Astrocyte (in vitro differentiated cells and primary cell): ENCODE measurements around the gene NRP1. TPM values are rescaled to one million over a fixed set of nuclear protein-coding genes. Genes with fewer than 3 reads are reported as not detected.
A peak's percentile ranks its signal among the peaks of the same experiment; 100 is the strongest.

ENCODE experiments used
- DNase-seq: peaks from one replicate; pipeline ENCODE4 v3.0.0-alpha.2; 2010; ENCODE audit warnings: low read depth
- FAIRE-seq: peaks from 2 replicates; lab custom pipeline; 2011; peaks lifted over from hg19 to GRCh38; lab: Jason Lieb, UNC
- H2AFZ ChIP-seq: 2 replicates; pipeline ENCODE4 v1.6.0; 2012; ENCODE audit warnings: low read depth, low read length, inconsistent platforms
- H3K27ac ChIP-seq: 2 replicates; pipeline ENCODE4 v1.5.1; 2011; ENCODE audit warnings: low read depth, low read length, inconsistent platforms
- H3K27me3 ChIP-seq: 2 replicates; pipeline ENCODE4 v1.6.0; 2011; ENCODE audit warnings: low read length, inconsistent platforms; ENCODE audit not compliant: insufficient read depth
- H3K36me3 ChIP-seq: 2 replicates; pipeline ENCODE4 v1.5.1; 2011; ENCODE audit warnings: low read length, inconsistent platforms; ENCODE audit not compliant: insufficient read depth
- H3K4me1 ChIP-seq: 2 replicates; pipeline ENCODE4 v1.5.1; 2011; ENCODE audit warnings: low read length, inconsistent platforms; ENCODE audit not compliant: insufficient read depth
- H3K4me2 ChIP-seq: 2 replicates; pipeline ENCODE4 v1.6.0; 2012; ENCODE audit warnings: low read length, inconsistent platforms
- H3K4me3 ChIP-seq: 2 replicates; pipeline ENCODE4 v1.5.1; 2011; ENCODE audit warnings: low read depth, mild to moderate bottlenecking, low read length, inconsistent platforms; ENCODE audit not compliant: insufficient read depth
- H3K79me2 ChIP-seq: 2 replicates; pipeline ENCODE4 v1.6.0; 2012; ENCODE audit warnings: mild to moderate bottlenecking, low read length, inconsistent platforms; ENCODE audit not compliant: insufficient read depth
- H3K9ac ChIP-seq: 2 replicates; pipeline ENCODE4 v1.6.0; 2012; ENCODE audit warnings: mild to moderate bottlenecking, low read length, inconsistent platforms
- H3K9me3 ChIP-seq: 2 replicates; pipeline ENCODE4 v1.5.1; 2012; ENCODE audit warnings: low read depth, mild to moderate bottlenecking, low read length, inconsistent platforms; ENCODE audit not compliant: insufficient read depth
- H4K20me1 ChIP-seq: 2 replicates; pipeline ENCODE4 v1.6.0; 2012; ENCODE audit warnings: low read length, inconsistent platforms; ENCODE audit not compliant: insufficient read depth
- H3K27ac Mint-ChIP-seq: one replicate; pipeline ENCODE4 v1.8.0; 2021; ENCODE audit warnings: mild to moderate bottlenecking, mixed read lengths; ENCODE audit not compliant: unreplicated experiment
- H3K27me3 Mint-ChIP-seq: one replicate; pipeline ENCODE4 v1.8.0; 2021; ENCODE audit warnings: low read depth, mixed read lengths; ENCODE audit not compliant: unreplicated experiment
- H3K36me3 Mint-ChIP-seq: one replicate; pipeline ENCODE4 v1.8.0; 2021; ENCODE audit warnings: low read depth, mixed read lengths; ENCODE audit not compliant: unreplicated experiment
- H3K4me1 Mint-ChIP-seq: one replicate; pipeline ENCODE4 v1.8.0; 2021; ENCODE audit warnings: low read depth, mixed read lengths; ENCODE audit not compliant: unreplicated experiment
- H3K4me3 Mint-ChIP-seq: one replicate; pipeline ENCODE4 v1.8.0; 2021; ENCODE audit warnings: mild to moderate bottlenecking, moderate library complexity, mixed read lengths; ENCODE audit not compliant: unreplicated experiment
- H3K9me3 Mint-ChIP-seq: one replicate; pipeline ENCODE4 v1.8.0; 2021; ENCODE audit warnings: mild to moderate bottlenecking, mixed read lengths; ENCODE audit not compliant: unreplicated experiment
- EZH2 ChIP-seq: IDR thresholded peaks from 2 replicates; pipeline ENCODE4 v1.6.1; 2012; ENCODE audit warnings: mild to moderate bottlenecking, low read length, inconsistent platforms; ENCODE audit not compliant: insufficient read depth
- total RNA-seq: library from RNA; stranded (reverse); gene quantifications from 2 replicates; pipeline ENCODE4 v1.2.1, GENCODE V29; 2021
- TF ChIP-seq, protein P1 (sequence below): IDR thresholded peaks from 2 replicates; pipeline ENCODE4 v1.5.1; 2011; ENCODE audit warnings: low read depth, mild to moderate bottlenecking, inconsistent platforms, low read length, moderate library complexity; ENCODE audit not compliant: insufficient read depth

NRP1 gene
- total RNA-seq, 1 donor from 2014 or later, result 59.4 TPM

- H3K4me3 Mint-ChIP-seq, result no peak overlapping the region
- H3K9ac ChIP-seq, result peak overlapping the region; percentile 39
- no peaks in the 10 kb centered on the region for H3K9me3 ChIP-seq
- H3K4me1 Mint-ChIP-seq, result peaks cover 68% of the 10 kb centered on the region
- H3K4me3 ChIP-seq, result no peak overlapping the region
- TF ChIP-seq, protein P1, sequence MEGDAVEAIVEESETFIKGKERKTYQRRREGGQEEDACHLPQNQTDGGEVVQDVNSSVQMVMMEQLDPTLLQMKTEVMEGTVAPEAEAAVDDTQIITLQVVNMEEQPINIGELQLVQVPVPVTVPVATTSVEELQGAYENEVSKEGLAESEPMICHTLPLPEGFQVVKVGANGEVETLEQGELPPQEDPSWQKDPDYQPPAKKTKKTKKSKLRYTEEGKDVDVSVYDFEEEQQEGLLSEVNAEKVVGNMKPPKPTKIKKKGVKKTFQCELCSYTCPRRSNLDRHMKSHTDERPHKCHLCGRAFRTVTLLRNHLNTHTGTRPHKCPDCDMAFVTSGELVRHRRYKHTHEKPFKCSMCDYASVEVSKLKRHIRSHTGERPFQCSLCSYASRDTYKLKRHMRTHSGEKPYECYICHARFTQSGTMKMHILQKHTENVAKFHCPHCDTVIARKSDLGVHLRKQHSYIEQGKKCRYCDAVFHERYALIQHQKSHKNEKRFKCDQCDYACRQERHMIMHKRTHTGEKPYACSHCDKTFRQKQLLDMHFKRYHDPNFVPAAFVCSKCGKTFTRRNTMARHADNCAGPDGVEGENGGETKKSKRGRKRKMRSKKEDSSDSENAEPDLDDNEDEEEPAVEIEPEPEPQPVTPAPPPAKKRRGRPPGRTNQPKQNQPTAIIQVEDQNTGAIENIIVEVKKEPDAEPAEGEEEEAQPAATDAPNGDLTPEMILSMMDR, result no peak
- TF ChIP-seq EZH2, result no peak
- H2AFZ ChIP-seq, result no peak overlapping the region
- DNase-seq (peak; percentile 32), FAIRE-seq (no peak)
- H3K9me3 Mint-ChIP-seq, result no peaks in the 10 kb centered on the region
- H3K4me2 ChIP-seq, result peak overlapping the region; percentile 13
- peaks cover 11% of the 10 kb centered on the region for H3K79me2 ChIP-seq
- H4K20me1 ChIP-seq, result no peaks in the 10 kb centered on the region
- H3K27ac ChIP-seq, result peak overlapping the region; percentile 67
- H3K36me3 ChIP-seq, result no peaks in the 10 kb centered on the region
- no peaks in the 10 kb centered on the region for H3K27me3 ChIP-seq
- H3K36me3 Mint-ChIP-seq, result peaks cover 4% of the 10 kb centered on the region
- peaks cover 62% of the 10 kb centered on the region for H3K4me1 ChIP-seq
- peak overlapping the region; percentile 90 for H3K27ac Mint-ChIP-seq
- H3K27me3 Mint-ChIP-seq, result no peaks in the 10 kb centered on the region
These were observed 99.1 kb downstream of the NRP1 start for GRCh38 chr10:33235251-33235884.

- no peak for FAIRE-seq
- Histone ChIP-seq H2AFZ (no peak overlapping the region), H3K27ac (peak overlapping the region; percentile 67), H3K4me3 (no peak overlapping the region), H3K9ac (peak overlapping the region; percentile 39), H3K36me3 (no peaks in the 10 kb centered on the region), H3K9me3 (no peaks in the 10 kb centered on the region), H3K27me3 (no peaks in the 10 kb centered on the region), H3K79me2 (peaks cover 13% of the 10 kb centered on the region), H4K20me1 (no peaks in the 10 kb centered on the region), H3K4me2 (peak overlapping the region; percentile 13), H3K4me1 (peaks cover 60% of the 10 kb centered on the region)
- Mint-ChIP-seq H3K4me3 (no peak overlapping the region), H3K4me1 (peaks cover 63% of the 10 kb centered on the region), H3K27ac (peak overlapping the region; percentile 90), H3K9me3 (no peaks in the 10 kb centered on the region), H3K36me3 (peaks cover 4% of the 10 kb centered on the region), H3K27me3 (no peaks in the 10 kb centered on the region)
- TF ChIP-seq EZH2, result no peak
- TF ChIP-seq, protein P1, result no peak
- peak; percentile 69 for DNase-seq
These were observed 99.6 kb downstream of the NRP1 start for GRCh38 chr10:33234831-33235237.

DNA sequence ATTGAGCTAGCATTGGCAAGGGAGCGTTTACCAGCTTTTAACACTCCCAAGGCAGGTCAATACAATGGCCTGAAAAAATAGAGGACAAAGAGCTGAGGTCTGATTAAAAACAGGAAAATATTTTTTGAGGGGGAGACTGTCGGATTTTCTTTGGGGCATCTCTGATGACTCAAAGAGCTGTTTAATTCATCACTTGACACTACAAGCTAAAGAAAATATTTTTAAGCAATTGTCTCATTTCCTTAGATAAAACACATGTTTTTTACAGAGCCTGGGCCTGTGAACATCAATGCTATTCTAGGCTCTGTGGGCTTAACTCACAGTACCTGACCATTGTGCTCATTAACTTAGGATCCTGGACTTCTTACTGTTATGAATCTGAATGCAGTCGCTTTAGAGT, 100.8 kb downstream of the NRP1 start:
- H3K9ac ChIP-seq, result peak overlapping the region; percentile 45
- Mint-ChIP-seq H3K4me1 (peaks cover 61% of the 10 kb centered on the region), H3K27ac (no peak overlapping the region), H3K27me3 (no peaks in the 10 kb centered on the region), H3K36me3 (peaks cover 4% of the 10 kb centered on the region), H3K9me3 (no peaks in the 10 kb centered on the region), H3K4me3 (no peak overlapping the region)
- no peak for TF ChIP-seq EZH2
- TF ChIP-seq, protein P1, result no peak
- FAIRE-seq (no peak), DNase-seq (peak; percentile 67)
- H2AFZ ChIP-seq, result no peak overlapping the region
- H3K4me2 ChIP-seq, result peak overlapping the region; percentile 21
- H4K20me1 ChIP-seq, result no peaks in the 10 kb centered on the region
- H3K27ac ChIP-seq, result peak overlapping the region; percentile 67
- H3K79me2 ChIP-seq, result peaks cover 13% of the 10 kb centered on the region
- H3K4me3 ChIP-seq, result no peak overlapping the region
- H3K36me3 ChIP-seq, result no peaks in the 10 kb centered on the region
- H3K4me1 ChIP-seq, result peaks cover 56% of the 10 kb centered on the region
- H3K9me3 ChIP-seq, result no peaks in the 10 kb centered on the region
- no peaks in the 10 kb centered on the region for H3K27me3 ChIP-seq
